HepG2 (cell line): ENCODE measurements around the gene ALDH7A1. TPM values are rescaled to one million over a fixed set of nuclear protein-coding genes. Genes with fewer than 3 reads are reported as not detected.

Source experiments
- ELF3 ChIP-seq: IDR thresholded peaks from 2 replicates; pipeline ENCODE4 v1.6.1; 2016; ENCODE audit warnings: missing genetic modification reagents, missing compliant biosample characterization
- FOXO1 ChIP-seq: sonication (generic); formaldehyde crosslinking; IDR thresholded peaks from 2 replicates; pipeline ENCODE4 v1.4.0; 2020; ENCODE audit warnings: missing genetic modification reagents
- KDM5A ChIP-seq: fragments of 200-600 bp; sonication (generic); IDR thresholded peaks from 2 replicates; pipeline ENCODE4 v1.7.0; 2018; ENCODE audit warnings: antibody characterized with exemption, mild to moderate bottlenecking, low read length, borderline replicate concordance
- MATR3 ChIP-seq: sonication (generic); formaldehyde crosslinking; IDR thresholded peaks from 2 replicates; pipeline ENCODE4 v1.4.0; 2020; ENCODE audit warnings: missing genetic modification reagents
- NFE2L2 ChIP-seq: fragments of 150-350 bp; IDR thresholded peaks from 2 replicates; pipeline ENCODE4 v1.6.1; 2014; ENCODE audit warnings: low read length
- NFIC ChIP-seq: IDR thresholded peaks from 2 replicates; pipeline ENCODE4 v1.6.1; 2012; ENCODE audit warnings: mild to moderate bottlenecking, low read length, inconsistent platforms
- SMYD3 ChIP-seq: sonication (generic); formaldehyde crosslinking; IDR thresholded peaks from 2 replicates; pipeline ENCODE4 v1.8.1; 2023; ENCODE audit warnings: mild to moderate bottlenecking, missing genetic modification reagents
- SNRNP70 ChIP-seq: fragments of 200-400 bp; formaldehyde crosslinking; IDR thresholded peaks from 2 replicates; pipeline ENCODE4 v1.6.1; 2017; ENCODE audit warnings: mild to moderate bottlenecking, low read depth, low read length, moderate library complexity
- XBP1 ChIP-seq: sonication (generic); formaldehyde crosslinking; IDR thresholded peaks from 2 replicates; pipeline ENCODE4 v1.5.0; 2020; ENCODE audit warnings: missing genetic modification reagents
- ZNF136 ChIP-seq: sonication (generic); formaldehyde crosslinking; IDR thresholded peaks from 2 replicates; pipeline ENCODE4 v1.8.1; 2022; ENCODE audit warnings: low read depth, mild to moderate bottlenecking, moderate library complexity, missing genetic modification reagents
- ZNF235 ChIP-seq: sonication (generic); formaldehyde crosslinking; IDR thresholded peaks from 2 replicates; pipeline ENCODE4 v1.8.1; 2023; ENCODE audit warnings: mild to moderate bottlenecking, missing genetic modification reagents, borderline replicate concordance
- ZNF354B ChIP-seq: sonication (generic); formaldehyde crosslinking; IDR thresholded peaks from 2 replicates; pipeline ENCODE4 v1.8.0; 2022; ENCODE audit warnings: mild to moderate bottlenecking, missing genetic modification reagents
- ZNF589 ChIP-seq: sonication (generic); formaldehyde crosslinking; conservative IDR thresholded peaks from 2 replicates; pipeline ENCODE4 v1.8.0; 2022; ENCODE audit warnings: mild to moderate bottlenecking, moderate library complexity, missing genetic modification reagents
- ZNF839 ChIP-seq: sonication (generic); formaldehyde crosslinking; IDR thresholded peaks from 2 replicates; pipeline ENCODE4 v1.4.0; 2020; ENCODE audit warnings: missing genetic modification reagents, mild to moderate bottlenecking, borderline replicate concordance
- polyA plus RNA-seq, 8 experiments: library from polyadenylated mRNA; depleted of rRNA in 3 of 8; stranded (reverse) in 7 of 8; unstranded in 1 of 8; fragments of >200 nt; fragmentation: Illumina TruSeq in 4 of 8; extraction: Trizol in 4 of 8; gene quantifications; 2 replicates each; pipeline versions ENCODE4 v1.2.1 to v1.2.3, GENCODE V29; 2011 to 2016; ENCODE audit warnings: low read depth in 4 of 8, missing spikeins in 1 of 8, mixed read lengths in 1 of 8; ENCODE audit not compliant: insufficient read depth in 1 of 8
- total RNA-seq, 5 experiments: library from RNA; depleted of rRNA; stranded (reverse); fragments of >200 nt; fragmentation: Illumina TruSeq; extraction: Trizol; gene quantifications; 2 replicates each; pipeline ENCODE4 v1.2.3, GENCODE V29; 2016; ENCODE audit warnings: low read depth in 1 of 5
- TF ChIP-seq, protein P1 (sequence below): sonication (generic); formaldehyde crosslinking; IDR thresholded peaks from 2 replicates; pipeline ENCODE4 v1.4.0; 2020; ENCODE audit warnings: mild to moderate bottlenecking, low read depth, missing genetic modification reagents
- TF ChIP-seq, protein P2 (sequence below), 2 experiments: fragments of 450-650 bp in 1 of 2; sonication (generic) in 1 of 2; formaldehyde crosslinking in 1 of 2; IDR thresholded peaks; 2 replicates each; pipeline versions ENCODE4 v1.6.1 to v1.8.0; 2016 to 2022; ENCODE audit warnings: antibody characterized with exemption in 1 of 2, mild to moderate bottlenecking in 1 of 2, missing genetic modification reagents in 1 of 2
- TF ChIP-seq, protein P3 (sequence below): sonication (generic); formaldehyde crosslinking; IDR thresholded peaks from 2 replicates; pipeline ENCODE4 v1.5.0; 2020; ENCODE audit warnings: missing genetic modification reagents, mild to moderate bottlenecking, borderline replicate concordance

ALDH7A1 gene
- total and polyA plus RNA-seq, 2 of the 13 experiments (the other 11 are each of a cell fraction or from before 2014, with no cell fraction given) = 69.0 to 100 TPM

DNA sequence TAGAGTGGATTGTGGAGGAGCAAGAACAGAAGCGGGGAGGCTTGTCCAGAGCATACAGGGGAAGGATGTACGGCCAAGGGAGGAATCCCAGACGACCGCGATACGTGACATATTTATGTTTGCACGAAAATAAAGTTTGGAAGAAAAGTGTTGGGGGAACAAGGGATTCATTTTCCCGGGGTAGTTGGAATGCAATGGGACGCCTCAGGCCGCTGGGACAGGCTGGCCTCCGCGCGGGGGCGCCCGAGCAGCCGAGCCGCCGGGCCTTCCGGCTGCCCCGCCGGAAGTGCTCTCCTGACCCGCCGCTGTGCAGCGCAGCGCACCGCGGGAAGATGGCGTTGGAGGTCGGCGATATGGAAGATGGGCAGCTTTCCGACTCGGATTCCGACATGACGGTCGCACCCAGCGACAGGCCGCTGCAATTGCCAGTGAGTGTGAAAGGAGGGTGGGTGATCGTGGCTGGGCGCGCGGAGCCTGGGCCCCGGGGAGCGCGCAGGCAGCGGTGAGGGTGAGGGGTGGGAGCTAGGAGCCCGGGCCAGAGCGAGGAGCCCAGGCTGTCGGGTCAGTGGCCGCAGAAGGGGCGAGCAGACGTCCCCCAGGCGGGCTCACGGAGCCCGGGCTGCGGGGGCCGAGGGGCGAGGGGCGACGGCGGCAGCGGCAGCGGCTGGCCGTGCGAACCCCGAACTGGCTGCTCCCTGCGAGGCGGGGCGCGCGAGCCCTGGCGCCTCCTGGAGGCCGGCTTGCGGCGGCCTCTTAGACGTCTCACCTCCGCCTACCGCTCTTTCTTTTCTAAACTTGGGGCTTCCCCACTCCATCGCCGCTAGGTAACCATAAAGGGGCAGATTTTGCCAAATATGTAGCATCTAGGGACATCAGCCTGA is 5.9 kb upstream of the ALDH7A1 start, which contains the start of gene PHAX (continued):
- TF ChIP-seq, protein P1, sequence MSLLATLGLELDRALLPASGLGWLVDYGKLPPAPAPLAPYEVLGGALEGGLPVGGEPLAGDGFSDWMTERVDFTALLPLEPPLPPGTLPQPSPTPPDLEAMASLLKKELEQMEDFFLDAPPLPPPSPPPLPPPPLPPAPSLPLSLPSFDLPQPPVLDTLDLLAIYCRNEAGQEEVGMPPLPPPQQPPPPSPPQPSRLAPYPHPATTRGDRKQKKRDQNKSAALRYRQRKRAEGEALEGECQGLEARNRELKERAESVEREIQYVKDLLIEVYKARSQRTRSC (CRISPR knock-in tag) = no peak
- TF ChIP-seq ZNF589 (CRISPR knock-in tag) (peak; percentile 66; the same call in 1 of the 2 replicates), NFIC (no peak; the same call in 1 of the 2 replicates), KDM5A (peak; percentile 95), SMYD3 (CRISPR knock-in tag) (no peak), MATR3 (0 out of 2 replicates have a peak, but pooled peaks have one; percentile 40), XBP1 (0 out of 2 replicates have a peak, but pooled peaks have one; percentile 32), ELF3 (CRISPR knock-in tag) (peak; percentile 53; the same call in 1 of the 2 replicates), NFE2L2 (no peak), ZNF136 (CRISPR knock-in tag) (no peak), ZNF235 (CRISPR knock-in tag) (peak; percentile 80; the same call in 1 of the 2 replicates), FOXO1 (CRISPR knock-in tag) (peak; percentile 60), ZNF354B (CRISPR knock-in tag) (no peak), SNRNP70 (no peak), ZNF839 (CRISPR knock-in tag) (0 out of 2 replicates have a peak, but pooled peaks have one; percentile 46)
- TF ChIP-seq, protein P2, sequence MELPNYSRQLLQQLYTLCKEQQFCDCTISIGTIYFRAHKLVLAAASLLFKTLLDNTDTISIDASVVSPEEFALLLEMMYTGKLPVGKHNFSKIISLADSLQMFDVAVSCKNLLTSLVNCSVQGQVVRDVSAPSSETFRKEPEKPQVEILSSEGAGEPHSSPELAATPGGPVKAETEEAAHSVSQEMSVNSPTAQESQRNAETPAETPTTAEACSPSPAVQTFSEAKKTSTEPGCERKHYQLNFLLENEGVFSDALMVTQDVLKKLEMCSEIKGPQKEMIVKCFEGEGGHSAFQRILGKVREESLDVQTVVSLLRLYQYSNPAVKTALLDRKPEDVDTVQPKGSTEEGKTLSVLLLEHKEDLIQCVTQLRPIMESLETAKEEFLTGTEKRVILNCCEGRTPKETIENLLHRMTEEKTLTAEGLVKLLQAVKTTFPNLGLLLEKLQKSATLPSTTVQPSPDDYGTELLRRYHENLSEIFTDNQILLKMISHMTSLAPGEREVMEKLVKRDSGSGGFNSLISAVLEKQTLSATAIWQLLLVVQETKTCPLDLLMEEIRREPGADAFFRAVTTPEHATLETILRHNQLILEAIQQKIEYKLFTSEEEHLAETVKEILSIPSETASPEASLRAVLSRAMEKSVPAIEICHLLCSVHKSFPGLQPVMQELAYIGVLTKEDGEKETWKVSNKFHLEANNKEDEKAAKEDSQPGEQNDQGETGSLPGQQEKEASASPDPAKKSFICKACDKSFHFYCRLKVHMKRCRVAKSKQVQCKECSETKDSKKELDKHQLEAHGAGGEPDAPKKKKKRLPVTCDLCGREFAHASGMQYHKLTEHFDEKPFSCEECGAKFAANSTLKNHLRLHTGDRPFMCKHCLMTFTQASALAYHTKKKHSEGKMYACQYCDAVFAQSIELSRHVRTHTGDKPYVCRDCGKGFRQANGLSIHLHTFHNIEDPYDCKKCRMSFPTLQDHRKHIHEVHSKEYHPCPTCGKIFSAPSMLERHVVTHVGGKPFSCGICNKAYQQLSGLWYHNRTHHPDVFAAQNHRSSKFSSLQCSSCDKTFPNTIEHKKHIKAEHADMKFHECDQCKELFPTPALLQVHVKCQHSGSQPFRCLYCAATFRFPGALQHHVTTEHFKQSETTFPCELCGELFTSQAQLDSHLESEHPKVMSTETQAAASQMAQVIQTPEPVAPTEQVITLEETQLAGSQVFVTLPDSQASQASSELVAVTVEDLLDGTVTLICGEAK (IDR thresholded peaks at IDR 0.05) = no peak; the same call in 1 of the 2 replicates
- TF ChIP-seq, protein P2 (CRISPR knock-in tag; IDR thresholded peaks at IDR 0.05) = peak; percentile 74
- TF ChIP-seq, protein P3, sequence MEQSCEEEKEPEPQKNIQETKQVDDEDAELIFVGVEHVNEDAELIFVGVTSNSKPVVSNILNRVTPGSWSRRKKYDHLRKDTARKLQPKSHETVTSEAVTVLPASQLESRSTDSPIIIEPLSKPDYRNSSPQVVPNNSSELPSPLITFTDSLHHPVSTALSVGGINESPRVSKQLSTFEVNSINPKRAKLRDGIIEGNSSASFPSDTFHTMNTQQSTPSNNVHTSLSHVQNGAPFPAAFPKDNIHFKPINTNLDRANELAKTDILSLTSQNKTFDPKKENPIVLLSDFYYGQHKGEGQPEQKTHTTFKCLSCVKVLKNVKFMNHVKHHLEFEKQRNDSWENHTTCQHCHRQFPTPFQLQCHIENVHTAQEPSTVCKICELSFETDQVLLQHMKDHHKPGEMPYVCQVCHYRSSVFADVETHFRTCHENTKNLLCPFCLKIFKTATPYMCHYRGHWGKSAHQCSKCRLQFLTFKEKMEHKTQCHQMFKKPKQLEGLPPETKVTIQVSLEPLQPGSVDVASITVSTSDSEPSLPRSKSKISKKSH = peak; percentile 91
